GM20000 (cell line): ENCODE results near the gene RPS16.

Source experiments
- DNase-seq: peaks from one replicate; pipeline ENCODE4 v3.0.0; 2012; ENCODE audit warnings: low spot score
- TF ChIP-seq, protein P1 (sequence below): IDR thresholded peaks from 2 replicates; pipeline ENCODE4 v1.5.1; 2012; ENCODE audit warnings: mild to moderate bottlenecking, control low read depth; ENCODE audit errors: extremely low read depth, missing control alignments

Gene RPS16

DNA sequence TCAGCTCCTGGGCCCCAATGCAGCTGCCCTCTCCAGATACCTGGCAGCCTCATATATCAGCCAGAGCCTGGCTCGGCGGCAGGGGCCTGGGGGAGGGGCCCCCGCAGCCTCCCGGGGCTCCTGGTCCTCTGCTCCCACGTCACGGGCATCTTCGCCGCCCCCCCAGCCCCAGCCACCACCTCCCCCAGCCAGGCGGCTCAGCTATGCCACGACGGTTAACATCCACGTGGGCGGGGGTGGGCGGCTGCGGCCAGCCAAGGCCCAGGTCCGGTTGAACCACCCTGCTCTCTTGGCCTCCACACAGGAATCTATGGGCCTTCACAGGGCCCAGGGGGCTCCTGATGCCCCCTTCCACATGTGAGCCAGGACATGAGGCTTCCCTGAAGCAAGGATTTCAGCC lies 10.8 kb downstream of the RPS16 start:
- TF ChIP-seq, protein P1, sequence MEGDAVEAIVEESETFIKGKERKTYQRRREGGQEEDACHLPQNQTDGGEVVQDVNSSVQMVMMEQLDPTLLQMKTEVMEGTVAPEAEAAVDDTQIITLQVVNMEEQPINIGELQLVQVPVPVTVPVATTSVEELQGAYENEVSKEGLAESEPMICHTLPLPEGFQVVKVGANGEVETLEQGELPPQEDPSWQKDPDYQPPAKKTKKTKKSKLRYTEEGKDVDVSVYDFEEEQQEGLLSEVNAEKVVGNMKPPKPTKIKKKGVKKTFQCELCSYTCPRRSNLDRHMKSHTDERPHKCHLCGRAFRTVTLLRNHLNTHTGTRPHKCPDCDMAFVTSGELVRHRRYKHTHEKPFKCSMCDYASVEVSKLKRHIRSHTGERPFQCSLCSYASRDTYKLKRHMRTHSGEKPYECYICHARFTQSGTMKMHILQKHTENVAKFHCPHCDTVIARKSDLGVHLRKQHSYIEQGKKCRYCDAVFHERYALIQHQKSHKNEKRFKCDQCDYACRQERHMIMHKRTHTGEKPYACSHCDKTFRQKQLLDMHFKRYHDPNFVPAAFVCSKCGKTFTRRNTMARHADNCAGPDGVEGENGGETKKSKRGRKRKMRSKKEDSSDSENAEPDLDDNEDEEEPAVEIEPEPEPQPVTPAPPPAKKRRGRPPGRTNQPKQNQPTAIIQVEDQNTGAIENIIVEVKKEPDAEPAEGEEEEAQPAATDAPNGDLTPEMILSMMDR, result no peak
- no peak for DNase-seq

DNA sequence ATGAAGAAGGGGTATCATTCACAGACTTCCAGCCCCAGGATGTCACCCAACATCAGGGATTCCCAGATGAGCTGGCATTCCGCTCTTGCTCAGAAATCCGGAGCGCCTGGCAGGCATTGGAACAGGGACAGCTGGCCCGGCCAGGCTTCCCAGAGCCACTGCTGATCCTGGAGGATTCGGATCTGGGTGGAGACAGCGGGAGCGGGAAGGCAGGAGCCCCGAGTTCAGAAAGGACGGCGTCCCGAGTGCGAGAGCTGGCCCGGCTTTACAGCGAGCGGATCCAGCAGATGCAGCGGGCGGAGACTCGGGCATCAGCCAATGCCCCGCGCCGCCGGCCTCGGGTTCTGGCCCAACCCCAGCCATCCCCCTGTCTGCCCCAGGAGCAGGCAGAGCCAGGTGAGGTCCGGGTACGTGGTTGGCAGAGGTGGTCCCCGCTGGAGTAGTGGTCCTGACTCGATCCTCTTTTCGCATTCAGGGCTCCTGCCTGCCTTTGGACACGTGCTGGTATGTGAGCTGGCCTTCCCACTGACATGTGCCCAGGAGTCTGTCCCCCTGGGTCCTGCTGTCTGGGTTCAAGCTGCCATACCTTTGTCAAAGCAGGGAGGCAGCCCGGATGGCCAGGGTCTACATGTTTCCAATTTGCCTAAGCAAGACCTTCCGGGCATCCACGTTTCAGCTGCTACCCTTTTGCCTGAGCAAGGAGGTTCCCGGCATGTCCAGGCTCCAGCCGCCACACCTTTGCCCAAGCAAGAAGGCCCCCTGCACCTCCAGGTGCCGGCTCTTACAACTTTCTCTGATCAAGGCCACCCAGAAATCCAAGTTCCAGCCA lies 12.3 kb downstream of the RPS16 start:
- TF ChIP-seq, protein P1, result no peak
- DNase-seq, result no peak

DNA sequence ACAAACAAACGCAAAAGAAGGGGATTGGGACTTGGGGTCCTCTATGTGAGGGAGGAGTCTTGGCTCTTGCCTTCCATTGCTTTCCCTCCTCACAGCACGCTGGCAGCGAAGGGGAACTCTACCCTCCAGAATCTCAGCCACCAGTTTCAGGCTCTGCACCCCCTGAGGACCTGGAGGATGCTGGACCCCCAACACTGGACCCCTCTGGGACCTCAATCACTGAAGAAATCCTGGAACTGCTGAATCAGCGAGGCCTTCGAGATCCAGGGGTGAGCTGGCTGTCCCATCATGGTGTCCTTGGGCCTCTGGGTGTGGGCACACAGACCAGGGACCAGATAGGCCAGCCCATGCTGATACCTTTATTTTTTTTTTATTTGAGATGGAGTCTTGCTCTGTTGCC lies 13.7 kb downstream of the RPS16 start:
- TF ChIP-seq, protein P1, result no peak
- no peak for DNase-seq

DNA sequence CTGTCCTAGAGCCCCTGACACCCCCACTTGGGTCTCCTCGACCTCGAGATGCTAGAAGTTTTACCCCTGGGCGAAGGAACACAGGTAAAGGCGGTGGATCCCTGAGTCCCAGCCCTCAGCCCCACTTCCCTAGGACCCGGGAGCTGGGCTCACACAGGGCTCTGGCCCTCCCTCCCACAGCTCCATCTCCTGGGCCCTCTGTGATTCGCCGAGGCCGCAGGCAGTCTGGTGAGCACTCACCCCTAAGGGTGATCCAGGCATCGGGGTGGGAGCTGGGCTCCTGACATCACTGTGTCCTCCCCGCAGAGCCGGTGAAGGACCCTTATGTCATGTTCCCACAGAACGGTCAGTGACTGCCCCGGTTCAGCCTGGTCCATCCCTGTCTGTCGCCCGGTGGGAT lies 15.0 kb downstream of the RPS16 start:
- TF ChIP-seq, protein P1, result no peak
- no peak for DNase-seq

DNA sequence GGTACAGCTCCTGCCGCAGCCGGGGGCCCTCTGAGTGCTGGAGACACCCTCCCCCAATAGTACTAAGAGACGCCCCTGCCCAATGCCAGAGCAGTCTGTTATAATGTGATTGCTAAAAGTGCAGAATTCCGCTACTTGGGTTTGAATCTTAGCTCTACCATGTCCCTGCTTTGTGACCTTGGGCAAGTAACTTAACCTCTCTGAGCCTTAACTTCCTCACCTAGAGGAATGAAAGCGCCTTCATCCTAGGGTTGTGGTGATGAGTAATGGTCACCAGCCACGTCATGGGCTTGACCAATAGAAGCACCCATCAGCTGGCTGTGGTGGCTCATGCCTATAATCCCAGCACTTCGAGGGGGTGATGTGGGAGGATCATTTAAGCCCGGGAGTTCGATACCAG lies 16.7 kb downstream of the RPS16 start:
- DNase-seq, result no peak

DNA sequence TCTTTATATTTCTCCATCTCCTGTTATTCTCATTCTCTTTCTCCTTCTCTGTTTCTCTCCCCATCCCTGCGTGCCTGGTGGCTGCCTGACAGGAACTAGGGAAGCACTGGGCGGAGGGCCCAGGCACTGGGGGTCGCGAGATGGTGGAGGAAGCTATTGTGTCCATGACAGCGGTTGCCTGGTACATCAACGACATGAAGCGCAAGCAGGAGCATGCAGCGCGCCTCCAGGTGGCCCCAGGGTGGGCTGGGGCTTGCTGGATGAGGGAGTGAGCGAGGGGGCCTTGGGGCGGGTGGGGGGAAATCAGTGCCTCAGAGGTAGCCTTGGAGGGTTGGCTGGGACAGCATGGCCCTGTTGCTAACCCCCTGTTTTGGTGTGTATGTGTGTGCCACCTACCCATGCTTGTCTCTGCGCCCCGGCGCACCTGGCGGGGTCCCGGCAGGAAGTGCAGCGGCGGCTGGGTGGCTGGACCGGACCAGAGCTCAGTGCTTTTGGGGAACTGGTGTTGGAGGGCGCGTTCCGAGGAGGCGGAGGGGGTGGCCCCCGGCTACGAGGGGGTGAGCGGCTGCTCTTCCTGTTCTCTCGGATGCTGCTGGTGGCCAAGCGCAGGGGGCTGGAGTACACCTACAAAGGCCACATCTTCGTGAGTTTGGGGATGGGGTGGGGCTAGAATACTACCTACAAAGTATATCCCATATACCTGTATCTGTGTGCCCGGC lies 18.1 kb downstream of the RPS16 start:
- no peak for DNase-seq
- TF ChIP-seq, protein P1, result no peak

More for the DNA sequence above, 16.7 kb downstream of the RPS16 start:
- TF ChIP-seq, protein P1, result no peak
